ENCODE measurements around the gene RASGRF2.

RASGRF2 gene

DNA sequence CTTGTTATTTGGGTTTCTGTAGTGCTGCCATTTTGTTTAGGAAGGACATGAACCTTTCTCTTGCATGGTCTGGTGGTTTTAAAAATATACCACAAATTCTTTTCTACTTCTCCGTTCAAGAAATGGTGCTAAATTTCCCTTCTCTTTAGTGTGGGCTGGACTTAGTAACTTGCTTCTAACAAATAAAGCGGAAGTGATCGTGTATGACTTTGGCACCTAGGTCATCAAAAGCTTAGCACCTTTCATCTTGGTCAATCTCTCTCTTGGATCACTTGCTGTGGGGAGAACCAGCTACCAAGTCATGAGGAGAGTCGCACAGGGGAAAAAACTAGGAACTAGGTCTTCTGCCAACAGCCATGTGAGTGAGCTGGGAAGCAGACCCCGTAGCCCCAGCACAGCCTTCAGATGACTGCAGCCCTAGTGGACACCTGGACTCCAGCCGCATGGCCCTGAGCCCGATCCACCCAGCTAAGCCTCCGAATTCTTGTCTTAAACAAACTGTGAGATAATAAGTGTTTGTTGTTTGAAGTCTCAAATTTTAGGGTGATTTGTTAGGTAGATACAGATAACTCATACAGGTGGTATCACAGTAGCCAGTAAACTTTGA is 185.3 kb downstream of the RASGRF2 start:
- no peak for ATAC-seq

DNA sequence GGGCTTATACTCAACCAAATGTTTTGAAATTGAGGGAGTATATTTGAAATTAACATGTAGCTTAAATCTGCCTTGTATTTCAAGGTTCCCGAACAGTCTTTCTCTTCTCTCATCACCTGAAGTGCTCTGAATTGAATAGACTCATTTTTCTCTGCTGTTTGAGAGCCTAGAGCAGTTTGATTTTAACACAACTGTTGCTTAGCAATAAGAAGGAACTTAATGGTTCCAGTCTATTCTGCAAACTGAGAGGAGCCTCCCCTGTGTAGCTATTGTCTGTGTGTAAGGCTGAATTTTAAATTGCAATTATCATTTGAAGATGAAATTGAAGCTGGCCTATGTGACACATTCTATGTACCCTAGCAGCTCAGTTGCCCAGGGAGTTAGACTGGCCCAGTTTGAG is 185.9 kb downstream of the RASGRF2 start:
- ATAC-seq: no peak

GRCh38 chr5:81147011-81147885 is 187.1 kb downstream of the RASGRF2 start:
- ATAC-seq: no peak

DNA sequence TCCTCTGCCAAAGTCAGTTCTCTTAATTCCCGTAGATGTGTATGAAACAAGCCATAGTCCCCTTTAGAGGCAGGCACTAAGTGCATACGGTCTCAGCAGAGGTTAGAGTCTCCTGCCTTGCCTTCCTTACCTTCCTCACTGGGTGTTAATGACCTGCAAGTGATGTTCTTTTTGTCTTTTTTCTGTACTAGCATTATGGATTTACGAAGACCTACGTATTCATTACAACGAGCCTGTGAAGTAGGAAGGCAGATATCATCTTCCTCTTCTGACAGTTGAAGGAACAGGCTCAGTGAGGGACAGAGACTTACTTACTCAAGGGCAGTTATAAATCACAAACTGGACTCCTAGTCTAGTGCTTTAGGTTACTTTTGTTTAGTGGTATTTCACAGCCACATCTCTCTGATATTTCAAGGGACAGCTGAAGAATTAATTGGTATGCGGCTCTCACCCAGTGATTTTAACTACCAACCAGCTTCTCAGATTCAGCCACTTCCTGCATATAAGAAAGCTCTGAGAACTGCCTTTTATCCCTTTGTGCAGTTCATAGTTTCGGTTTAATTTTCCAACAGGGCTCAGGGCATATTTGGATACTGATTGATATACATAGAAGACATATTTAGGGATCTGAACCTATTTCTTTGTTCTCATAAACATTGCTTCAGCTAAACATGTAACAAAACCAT is 187.9 kb downstream of the RASGRF2 start:
- no peak for ATAC-seq

- ATAC-seq: no peak
These were observed 191.4 kb downstream of the RASGRF2 start for GRCh38 chr5:81151546-81151945.

- ATAC-seq: no peak
These were observed 194.6 kb downstream of the RASGRF2 start for GRCh38 chr5:81154725-81155124.

GRCh38 chr5:81156732-81157131 is 196.6 kb downstream of the RASGRF2 start:
- ATAC-seq: no peak

- ATAC-seq: no peak
These were observed 200.9 kb downstream of the RASGRF2 start for GRCh38 chr5:81161012-81161601.

- ATAC-seq: no peak
These were observed 202.3 kb downstream of the RASGRF2 start for GRCh38 chr5:81162501-81162900.

DNA sequence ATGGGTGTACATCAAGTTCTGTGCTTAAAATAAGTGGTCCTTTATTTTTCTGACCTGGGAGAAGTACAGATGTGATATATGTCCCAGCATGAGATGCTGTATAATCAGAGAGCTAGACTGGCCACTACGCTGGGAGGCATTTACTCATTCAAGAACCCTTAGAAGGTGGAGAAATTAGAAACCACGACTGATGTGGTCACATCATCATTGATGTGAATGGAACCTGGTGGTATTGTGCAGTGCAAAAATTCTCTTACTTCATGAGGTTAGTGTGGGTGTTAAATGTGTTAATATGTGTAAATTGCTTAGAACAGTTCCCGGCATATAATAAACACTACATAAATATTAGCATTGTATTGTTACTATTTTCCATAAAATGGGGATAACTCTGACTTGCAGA is 203.5 kb downstream of the RASGRF2 start:
- peak; percentile 31 for ATAC-seq

DNA sequence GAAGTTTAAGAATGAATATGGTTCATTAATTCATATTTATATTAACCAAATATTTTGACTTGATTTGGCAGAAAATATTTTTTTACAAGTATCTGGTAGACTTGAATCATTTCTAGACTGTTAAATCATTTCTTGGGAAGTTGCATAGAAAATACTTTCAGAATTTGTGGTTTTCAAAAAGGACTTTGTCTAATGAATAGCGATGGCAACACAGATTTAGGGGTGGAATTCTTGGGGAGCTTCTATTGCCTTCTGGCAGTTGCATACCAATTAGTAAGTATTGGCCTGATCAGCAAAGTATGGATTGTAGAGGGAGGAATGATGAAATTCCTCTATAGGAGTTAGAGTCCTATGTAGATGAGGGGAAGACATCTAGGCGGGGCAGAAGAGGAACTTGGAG is 204.3 kb downstream of the RASGRF2 start:
- ATAC-seq: no peak

GRCh38 chr5:81164936-81165335 is 204.8 kb downstream of the RASGRF2 start:
- no peak for ATAC-seq

- ATAC-seq: peak; percentile 60 to 75
These were observed 205.4 kb downstream of the RASGRF2 start for GRCh38 chr5:81165493-81166119.

DNA sequence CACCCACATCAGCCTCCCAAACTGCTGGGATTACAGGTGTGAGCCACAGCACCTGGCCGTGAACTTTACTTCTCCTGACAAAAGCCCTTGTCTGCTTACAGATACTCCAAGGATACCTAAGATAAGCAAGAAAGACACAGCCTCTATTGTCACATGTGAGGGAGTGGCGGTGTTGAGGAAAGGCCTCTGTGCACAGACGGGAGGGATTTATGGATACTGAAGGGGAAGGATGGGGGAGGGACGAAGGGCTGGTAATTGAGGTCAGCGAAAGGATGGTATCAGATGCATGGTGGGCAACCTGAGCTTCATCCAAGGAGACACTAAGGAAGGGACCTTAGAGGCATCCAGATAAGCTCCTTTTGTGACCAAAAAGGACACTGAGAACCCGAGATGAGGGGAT is 206.3 kb downstream of the RASGRF2 start:
- no peak for ATAC-seq

DNA sequence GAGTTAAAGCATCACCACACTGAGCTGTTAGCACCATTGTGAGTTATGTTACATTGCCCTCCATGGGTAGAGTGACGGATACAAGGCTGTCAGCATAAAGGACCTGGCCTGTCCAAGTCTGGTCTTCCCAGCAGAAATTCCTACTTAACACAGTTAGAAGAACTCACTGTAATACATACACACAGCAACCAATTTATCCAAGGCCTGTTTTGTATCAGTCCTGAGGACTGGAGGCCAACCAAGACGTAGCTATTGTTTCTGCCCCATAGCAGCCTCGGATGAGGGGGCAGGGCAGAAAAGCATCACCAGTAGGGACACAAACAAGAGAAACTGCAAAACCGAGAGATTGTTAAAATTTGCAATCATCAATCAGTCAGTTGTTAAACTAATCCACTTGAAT is 206.9 kb downstream of the RASGRF2 start:
- no peak for ATAC-seq

DNA sequence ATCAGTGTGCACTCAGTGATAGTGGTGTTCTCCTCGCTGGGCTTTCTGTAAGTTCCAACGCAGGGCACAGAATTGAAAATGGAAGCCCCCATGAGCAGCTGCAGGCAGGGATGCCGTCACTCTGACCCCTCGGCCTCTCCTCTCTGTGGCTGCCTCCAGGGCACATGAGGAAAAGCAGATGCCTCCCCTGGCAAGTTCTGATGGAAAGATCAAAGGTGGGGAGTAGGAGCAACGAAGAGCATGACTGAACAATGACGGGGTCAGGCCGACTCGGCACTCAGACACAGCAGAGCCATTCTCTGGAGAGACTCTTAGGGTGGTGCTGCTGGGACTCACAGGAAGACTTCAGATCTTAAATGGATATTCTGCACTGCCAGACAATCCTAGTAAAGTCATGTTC is 207.4 kb downstream of the RASGRF2 start:
- no peak for ATAC-seq

- ATAC-seq: no peak
These were observed 209.8 kb downstream of the RASGRF2 start for GRCh38 chr5:81169924-81170323.

DNA sequence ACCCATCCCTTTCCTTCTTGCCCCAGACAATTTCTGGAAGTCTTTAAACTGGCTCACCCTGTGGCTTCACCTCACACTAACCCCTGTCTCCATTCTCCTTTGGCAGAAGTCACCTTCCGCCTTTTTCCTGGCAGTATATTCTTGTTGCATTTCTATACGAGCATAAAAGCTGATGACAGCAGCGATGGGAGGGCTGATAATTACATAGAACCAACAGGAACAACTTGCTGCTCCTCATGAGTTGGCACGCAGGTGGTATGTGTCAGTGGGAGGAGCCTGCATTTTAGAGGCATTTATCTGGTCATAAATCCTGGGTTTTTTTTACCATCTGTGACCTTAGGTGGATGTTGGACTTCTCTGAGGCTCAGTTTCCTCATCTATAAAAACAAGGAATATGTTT is 211.6 kb downstream of the RASGRF2 start:
- no peak for ATAC-seq

GRCh38 chr5:81172710-81173109 is 212.5 kb downstream of the RASGRF2 start:
- ATAC-seq: no peak

DNA sequence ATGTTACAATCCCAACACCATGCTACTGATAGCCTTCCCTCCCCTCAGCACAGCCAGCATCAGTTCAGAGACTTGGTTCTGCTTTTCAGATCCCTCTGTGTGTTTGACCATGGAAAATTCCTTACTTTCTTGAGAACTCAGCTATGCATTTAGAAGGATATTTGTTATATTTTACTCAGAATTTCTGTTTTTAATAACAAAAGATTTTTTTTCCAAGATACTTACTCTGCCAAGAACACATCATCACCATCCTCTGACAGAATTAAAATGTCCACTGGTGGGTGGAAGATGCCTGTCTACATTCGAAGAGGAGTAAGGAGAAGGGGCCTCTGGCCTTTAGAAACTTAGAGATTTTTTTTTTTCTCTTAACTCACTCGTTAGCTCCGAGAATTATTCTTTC is 216.9 kb downstream of the RASGRF2 start:
- ATAC-seq: no peak

- ATAC-seq: no peak
These were observed 219.8 kb downstream of the RASGRF2 start for GRCh38 chr5:81179959-81180358.

- ATAC-seq: no peak
These were observed 220.8 kb downstream of the RASGRF2 start for GRCh38 chr5:81180780-81181460.
